ENCODE results near the gene SMIM38.

Gene SMIM38

DNA sequence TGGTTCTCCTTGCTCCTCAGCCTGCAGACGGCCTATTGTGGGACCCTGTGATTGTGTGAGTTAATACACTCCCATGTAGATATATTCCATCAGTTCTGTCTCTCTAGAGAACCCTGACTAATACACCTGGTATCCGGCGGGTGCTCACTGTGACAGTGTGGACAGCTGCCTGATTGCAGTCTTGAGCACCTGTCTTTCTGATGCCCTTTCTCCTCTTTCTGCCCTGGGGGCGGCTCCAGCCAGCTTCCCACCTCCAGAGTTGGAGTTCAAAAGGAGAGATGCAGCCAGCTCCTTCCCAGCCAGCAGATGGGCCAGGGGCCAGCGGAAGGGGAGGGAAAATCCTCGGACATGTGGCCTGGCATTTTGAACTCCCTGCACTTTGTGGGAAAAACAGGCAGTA, 15.0 kb downstream of the SMIM38 start:
- Histone ChIP-seq H3K79me1 (ENCODE audit: low read length) (peaks cover 1% of the 10 kb centered on the region), H4K8ac (ENCODE audit: low read depth, low read length) (no peak overlapping the region), H3K27me3 (ENCODE audit: insufficient read depth, low read length) (no peaks in the 10 kb centered on the region), H2AFZ (ENCODE audit: insufficient read depth, low read length, poor library complexity) (no peak overlapping the region), H3K36me3 (ENCODE audit: control insufficient read depth in 1 of 2, insufficient read depth in 2 of 2, low read length in 2 of 2) (no peaks in the 10 kb centered on the region), H3K23ac (ENCODE audit: low read length) (no peak overlapping the region), H2AK5ac (ENCODE audit: low read length) (no peak overlapping the region), H3K79me2 (ENCODE audit: control insufficient read depth, insufficient read depth, low read length, poor library complexity) (no peaks in the 10 kb centered on the region), H3K4me2 (ENCODE audit: low read length) (no peak overlapping the region), H3K4me1 (ENCODE audit: control insufficient read depth in 1 of 2, insufficient read depth in 2 of 2, low read length in 2 of 2) (peaks cover 0 to 6% of the 10 kb centered on the region in 2 experiments), H3K9ac (ENCODE audit: low read length) (no peak overlapping the region), H3K14ac (ENCODE audit: low read length) (no peak overlapping the region), H3K4ac (ENCODE audit: low read depth, low read length) (no peak overlapping the region), H4K12ac (ENCODE audit: low read depth, low read length) (no peak overlapping the region), H3K18ac (ENCODE audit: low read length) (no peak overlapping the region), H4K91ac (ENCODE audit: low read depth, low read length) (no peak overlapping the region), H3K9me3 (ENCODE audit: insufficient read depth, low read depth, low read length) (peaks cover 10% of the 10 kb centered on the region), H2BK12ac (ENCODE audit: low read length) (no peak overlapping the region), H3K4me3 (ENCODE audit: low read depth, low read length) (no peak overlapping the region), H2BK120ac (ENCODE audit: insufficient read depth, low read length, poor library complexity) (no peak overlapping the region), H2BK5ac (ENCODE audit: low read depth, low read length, poor library complexity) (no peak overlapping the region), H3K27ac (ENCODE audit: low read depth, low read length) (no peak overlapping the region)
- DNase-seq: peak; percentile 96 to 97
- no CpG with 5 or more reads among the region's 6 CpGs for WGBS (ENCODE audit: extremely low coverage, insufficient coverage, insufficient read length)

DNA sequence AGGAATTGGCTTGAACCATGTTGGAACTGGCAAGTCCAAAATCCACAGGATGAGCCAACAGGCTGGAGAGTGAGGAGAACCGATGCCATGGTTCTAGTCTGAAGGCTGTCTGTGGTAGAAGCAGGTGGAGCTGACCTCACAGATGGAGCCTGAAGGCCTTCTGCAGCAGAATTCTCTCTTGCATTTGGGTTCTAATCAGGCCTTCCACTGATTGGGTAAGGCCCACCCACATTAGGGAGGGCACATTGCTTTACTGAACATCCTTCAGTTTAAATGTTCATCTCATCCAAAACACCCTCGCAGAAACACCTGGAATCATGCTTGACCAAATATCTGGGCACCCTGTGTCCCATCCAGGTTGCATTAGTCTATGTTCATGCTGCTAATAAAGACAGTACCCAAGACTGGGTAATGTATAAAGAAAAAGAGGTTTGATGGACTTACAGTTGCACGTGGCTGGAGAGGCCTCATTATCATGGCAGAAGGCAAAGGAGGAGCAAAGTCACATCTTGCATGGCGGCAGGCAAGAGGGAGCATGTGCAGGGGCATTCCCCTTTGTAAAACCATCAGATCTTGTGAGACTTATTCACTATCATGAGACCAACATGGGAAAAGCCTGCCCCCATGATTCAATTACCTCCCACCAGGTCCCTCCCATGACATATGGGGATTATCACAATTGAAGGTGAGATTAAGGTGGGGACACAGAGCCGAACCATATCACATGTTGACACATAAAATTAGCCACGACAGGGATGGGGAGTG, 15.9 kb downstream of the SMIM38 start:
- no peak overlapping the region for H3K9ac ChIP-seq (ENCODE audit: low read length)
- no peaks in the 10 kb centered on the region for H3K27me3 ChIP-seq (ENCODE audit: insufficient read depth, low read length)
- no peak overlapping the region for H2BK5ac ChIP-seq (ENCODE audit: low read depth, low read length, poor library complexity)
- no peak overlapping the region for H3K18ac ChIP-seq (ENCODE audit: low read length)
- no peak overlapping the region for H3K4me2 ChIP-seq (ENCODE audit: low read length)
- peaks cover 0 to 2% of the 10 kb centered on the region in 2 experiments for H3K4me1 ChIP-seq (ENCODE audit: control insufficient read depth in 1 of 2, insufficient read depth in 2 of 2, low read length in 2 of 2)
- no peak overlapping the region for H3K14ac ChIP-seq (ENCODE audit: low read length)
- no peaks in the 10 kb centered on the region for H3K79me2 ChIP-seq (ENCODE audit: control insufficient read depth, insufficient read depth, low read length, poor library complexity)
- H2AK5ac ChIP-seq (ENCODE audit: low read length): no peak overlapping the region
- no peaks in the 10 kb centered on the region for H3K36me3 ChIP-seq (ENCODE audit: control insufficient read depth in 1 of 2, insufficient read depth in 2 of 2, low read length in 2 of 2)
- H2BK12ac ChIP-seq (ENCODE audit: low read length): no peak overlapping the region
- no peak overlapping the region for H4K8ac ChIP-seq (ENCODE audit: low read depth, low read length)
- no peak overlapping the region for H3K23ac ChIP-seq (ENCODE audit: low read length)
- no peak overlapping the region for H2AFZ ChIP-seq (ENCODE audit: insufficient read depth, low read length, poor library complexity)
- no peak overlapping the region for H3K4me3 ChIP-seq (ENCODE audit: low read depth, low read length)
- peaks cover 10% of the 10 kb centered on the region for H3K9me3 ChIP-seq (ENCODE audit: insufficient read depth, low read depth, low read length)
- no peaks in the 10 kb centered on the region for H3K79me1 ChIP-seq (ENCODE audit: low read length)
- H4K12ac ChIP-seq (ENCODE audit: low read depth, low read length): no peak overlapping the region
- H2BK120ac ChIP-seq (ENCODE audit: insufficient read depth, low read length, poor library complexity): no peak overlapping the region
- no peak overlapping the region for H3K4ac ChIP-seq (ENCODE audit: low read depth, low read length)
- no peak for DNase-seq
- H4K91ac ChIP-seq (ENCODE audit: low read depth, low read length): no peak overlapping the region
- no CpG with 5 or more reads among the region's 6 CpGs for WGBS (ENCODE audit: extremely low coverage, insufficient coverage, insufficient read length)
- H3K27ac ChIP-seq (ENCODE audit: low read depth, low read length): no peak overlapping the region

DNA sequence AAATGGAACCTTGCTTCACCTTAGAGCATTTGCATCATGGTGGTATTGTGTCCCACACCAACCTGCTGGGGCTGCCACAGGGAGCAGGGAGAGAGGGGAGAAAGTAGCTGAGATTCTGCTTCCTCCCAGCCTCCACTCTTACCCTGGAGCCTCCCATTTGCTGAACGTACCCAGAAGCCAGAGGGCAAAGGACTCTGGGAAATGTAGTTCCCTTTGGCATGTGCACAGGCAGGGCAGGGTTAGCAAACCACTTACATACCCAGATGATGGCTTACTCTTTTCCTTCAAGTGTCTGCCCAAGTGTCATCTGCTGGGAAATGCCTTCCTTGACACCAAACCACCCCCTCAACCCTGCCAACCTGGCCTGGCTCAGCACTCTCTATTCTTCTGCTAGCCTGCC, 16.9 kb downstream of the SMIM38 start:
- peaks cover 10% of the 10 kb centered on the region for H3K9me3 ChIP-seq (ENCODE audit: insufficient read depth, low read depth, low read length)
- no peak overlapping the region for H2BK5ac ChIP-seq (ENCODE audit: low read depth, low read length, poor library complexity)
- H3K27me3 ChIP-seq (ENCODE audit: insufficient read depth, low read length): no peaks in the 10 kb centered on the region
- no peak overlapping the region for H3K4me2 ChIP-seq (ENCODE audit: low read length)
- no peak overlapping the region for H3K4me3 ChIP-seq (ENCODE audit: low read depth, low read length)
- no peak overlapping the region for H2AK5ac ChIP-seq (ENCODE audit: low read length)
- no peak overlapping the region for H2BK12ac ChIP-seq (ENCODE audit: low read length)
- no peaks in the 10 kb centered on the region for H3K4me1 ChIP-seq (ENCODE audit: control insufficient read depth in 1 of 2, insufficient read depth in 2 of 2, low read length in 2 of 2)
- H3K14ac ChIP-seq (ENCODE audit: low read length): no peak overlapping the region
- no peak overlapping the region for H4K12ac ChIP-seq (ENCODE audit: low read depth, low read length)
- DNase-seq: peak in 1 of 2 donors; percentile 29
- H3K23ac ChIP-seq (ENCODE audit: low read length): no peak overlapping the region
- H3K4ac ChIP-seq (ENCODE audit: low read depth, low read length): no peak overlapping the region
- no CpG with 5 or more reads among the region's 1 CpG for WGBS (ENCODE audit: extremely low coverage, insufficient coverage, insufficient read length)
- H3K9ac ChIP-seq (ENCODE audit: low read length): no peak overlapping the region
- no peaks in the 10 kb centered on the region for H3K79me1 ChIP-seq (ENCODE audit: low read length)
- no peak overlapping the region for H2AFZ ChIP-seq (ENCODE audit: insufficient read depth, low read length, poor library complexity)
- H3K18ac ChIP-seq (ENCODE audit: low read length): no peak overlapping the region
- no peak overlapping the region for H4K91ac ChIP-seq (ENCODE audit: low read depth, low read length)
- no peak overlapping the region for H4K8ac ChIP-seq (ENCODE audit: low read depth, low read length)
- no peak overlapping the region for H2BK120ac ChIP-seq (ENCODE audit: insufficient read depth, low read length, poor library complexity)
- no peak overlapping the region for H3K27ac ChIP-seq (ENCODE audit: low read depth, low read length)
- no peaks in the 10 kb centered on the region for H3K36me3 ChIP-seq (ENCODE audit: control insufficient read depth in 1 of 2, insufficient read depth in 2 of 2, low read length in 2 of 2)
- no peaks in the 10 kb centered on the region for H3K79me2 ChIP-seq (ENCODE audit: control insufficient read depth, insufficient read depth, low read length, poor library complexity)

DNA sequence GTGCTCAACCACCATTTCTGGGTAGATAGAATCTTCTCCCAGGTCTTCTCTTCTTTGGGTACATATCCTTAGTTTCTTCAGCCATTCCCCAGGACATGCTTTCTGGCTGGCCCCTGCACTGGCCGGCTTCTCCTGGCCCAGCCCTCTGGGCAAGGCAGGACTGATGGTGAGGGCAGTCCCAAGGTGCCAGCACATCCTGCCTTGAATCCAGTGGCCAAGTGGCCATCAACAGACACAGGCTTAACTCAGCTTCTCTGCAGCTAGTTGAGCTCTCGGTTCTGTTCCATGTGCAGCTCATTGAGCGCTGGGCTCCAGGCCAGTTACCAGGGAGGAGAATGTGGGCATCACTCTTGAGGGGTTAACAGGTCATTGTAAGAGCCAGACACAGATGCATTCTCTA, 17.6 kb downstream of the SMIM38 start:
- Histone ChIP-seq H2BK5ac (ENCODE audit: low read depth, low read length, poor library complexity) (no peak overlapping the region), H2BK120ac (ENCODE audit: insufficient read depth, low read length, poor library complexity) (no peak overlapping the region), H3K14ac (ENCODE audit: low read length) (no peak overlapping the region), H3K36me3 (ENCODE audit: control insufficient read depth in 1 of 2, insufficient read depth in 2 of 2, low read length in 2 of 2) (no peaks in the 10 kb centered on the region), H3K4me3 (ENCODE audit: low read depth, low read length) (no peak overlapping the region), H4K8ac (ENCODE audit: low read depth, low read length) (no peak overlapping the region), H3K9ac (ENCODE audit: low read length) (no peak overlapping the region), H4K91ac (ENCODE audit: low read depth, low read length) (no peak overlapping the region), H2AK5ac (ENCODE audit: low read length) (no peak overlapping the region), H3K9me3 (ENCODE audit: insufficient read depth, low read depth, low read length) (peaks cover 9% of the 10 kb centered on the region), H3K4ac (ENCODE audit: low read depth, low read length) (no peak overlapping the region), H3K79me2 (ENCODE audit: control insufficient read depth, insufficient read depth, low read length, poor library complexity) (no peaks in the 10 kb centered on the region), H2BK12ac (ENCODE audit: low read length) (no peak overlapping the region), H3K4me1 (ENCODE audit: control insufficient read depth in 1 of 2, insufficient read depth in 2 of 2, low read length in 2 of 2) (no peaks in the 10 kb centered on the region), H3K27ac (ENCODE audit: low read depth, low read length) (no peak overlapping the region), H3K79me1 (ENCODE audit: low read length) (no peaks in the 10 kb centered on the region), H3K27me3 (ENCODE audit: insufficient read depth, low read length) (no peaks in the 10 kb centered on the region), H3K23ac (ENCODE audit: low read length) (no peak overlapping the region), H3K4me2 (ENCODE audit: low read length) (no peak overlapping the region), H2AFZ (ENCODE audit: insufficient read depth, low read length, poor library complexity) (no peak overlapping the region), H4K12ac (ENCODE audit: low read depth, low read length) (no peak overlapping the region), H3K18ac (ENCODE audit: low read length) (no peak overlapping the region)
- no CpG with 5 or more reads among the region's 3 CpGs for WGBS (ENCODE audit: extremely low coverage, insufficient coverage, insufficient read length)
- no peak for DNase-seq

Data from trophoblast cell (in vitro differentiated cells and primary cell).